IMR-90 (cell line): Measurements from ENCODE around the gene LRG1.

Experiments used
- POLR2A ChIP-seq: IDR thresholded peaks from 2 replicates; pipeline ENCODE4 v1.6.1; 2012; ENCODE audit warnings: mild to moderate bottlenecking, low read depth, low read length
- RAD21 ChIP-seq: IDR thresholded peaks from 2 replicates; pipeline ENCODE4 v1.6.1; 2012; ENCODE audit warnings: low read length, improper control_type of control experiment
- TF ChIP-seq, protein P1 (sequence below): conservative IDR thresholded peaks from 2 replicates; pipeline ENCODE4 v1.5.1; 2012; ENCODE audit warnings: mild to moderate bottlenecking, low read depth, low read length, improper control_type of control experiment

GRCh38 chr19:4577020-4577782, 37.4 kb upstream of the LRG1 start:
- TF ChIP-seq, protein P1, sequence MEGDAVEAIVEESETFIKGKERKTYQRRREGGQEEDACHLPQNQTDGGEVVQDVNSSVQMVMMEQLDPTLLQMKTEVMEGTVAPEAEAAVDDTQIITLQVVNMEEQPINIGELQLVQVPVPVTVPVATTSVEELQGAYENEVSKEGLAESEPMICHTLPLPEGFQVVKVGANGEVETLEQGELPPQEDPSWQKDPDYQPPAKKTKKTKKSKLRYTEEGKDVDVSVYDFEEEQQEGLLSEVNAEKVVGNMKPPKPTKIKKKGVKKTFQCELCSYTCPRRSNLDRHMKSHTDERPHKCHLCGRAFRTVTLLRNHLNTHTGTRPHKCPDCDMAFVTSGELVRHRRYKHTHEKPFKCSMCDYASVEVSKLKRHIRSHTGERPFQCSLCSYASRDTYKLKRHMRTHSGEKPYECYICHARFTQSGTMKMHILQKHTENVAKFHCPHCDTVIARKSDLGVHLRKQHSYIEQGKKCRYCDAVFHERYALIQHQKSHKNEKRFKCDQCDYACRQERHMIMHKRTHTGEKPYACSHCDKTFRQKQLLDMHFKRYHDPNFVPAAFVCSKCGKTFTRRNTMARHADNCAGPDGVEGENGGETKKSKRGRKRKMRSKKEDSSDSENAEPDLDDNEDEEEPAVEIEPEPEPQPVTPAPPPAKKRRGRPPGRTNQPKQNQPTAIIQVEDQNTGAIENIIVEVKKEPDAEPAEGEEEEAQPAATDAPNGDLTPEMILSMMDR: no peak
- TF ChIP-seq POLR2A (no peak), RAD21 (no peak)
